Measurements from ENCODE around the gene BTG1.

Gene BTG1

DNA sequence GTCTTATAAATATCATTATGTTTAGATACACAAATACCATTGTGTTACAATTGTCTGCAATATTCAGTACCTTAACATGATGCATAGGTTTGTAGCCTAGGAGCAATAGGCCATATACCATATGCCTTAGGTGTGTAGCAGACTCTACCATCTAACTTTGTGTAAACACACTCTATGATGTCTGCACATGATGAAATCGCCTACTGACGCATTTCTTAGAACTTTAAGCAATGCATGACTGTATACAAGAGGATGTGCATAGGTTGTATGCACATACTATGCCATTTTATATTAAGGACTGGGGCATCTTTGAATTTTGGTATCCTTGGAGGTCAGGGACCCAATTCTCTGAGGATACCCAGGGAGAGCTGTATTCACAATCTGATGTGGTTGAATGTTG lies 10.1 kb upstream of the BTG1 start:
- in situ Hi-C loops (cut with MboI; ENCODE audit: low pct_unique_long_range_greater_than_20kb, low sequenced_read_pairs), result no loop called here
- DNase-seq, result no peak

DNA sequence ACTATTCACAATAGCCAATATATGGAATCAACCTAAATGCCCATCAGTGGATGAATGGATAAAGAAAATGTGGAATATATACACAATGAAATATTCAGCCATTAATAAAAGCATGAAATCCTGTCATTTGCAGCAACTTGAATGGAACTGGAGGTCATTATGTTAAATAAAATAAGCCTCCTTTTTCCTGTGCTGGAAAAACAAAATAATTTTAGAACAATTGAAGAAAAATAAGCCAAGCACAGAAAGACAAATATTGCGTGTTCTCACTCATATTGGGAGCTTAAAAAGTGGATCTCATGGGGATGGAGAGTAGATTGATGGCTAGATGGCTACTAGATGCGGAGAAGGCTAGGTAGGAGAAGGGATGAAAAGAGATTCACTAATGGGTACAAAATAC lies 6.3 kb upstream of the BTG1 start:
- DNase-seq, result no peak
- in situ Hi-C loops (cut with MboI; ENCODE audit: low pct_unique_long_range_greater_than_20kb, low sequenced_read_pairs), result no loop called here

DNA sequence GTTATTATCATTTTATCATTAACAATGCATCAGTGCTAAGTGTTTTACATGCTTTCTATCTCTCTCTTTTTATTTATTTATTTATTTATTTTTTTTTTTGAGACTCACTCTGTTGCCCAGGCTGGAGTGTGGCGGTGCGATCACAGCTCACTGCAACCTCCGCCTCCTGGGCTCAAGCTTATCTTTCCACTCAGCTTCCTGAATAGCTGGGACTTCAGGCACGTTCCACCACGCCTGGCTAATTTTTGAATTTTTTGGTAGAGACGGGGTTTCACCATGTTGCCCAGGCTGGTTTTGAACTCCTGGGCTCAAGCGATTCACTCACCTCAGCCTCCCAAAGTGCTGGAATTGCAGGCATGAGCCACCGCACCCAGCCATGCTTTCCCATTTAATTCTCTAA lies 3.9 kb upstream of the BTG1 start:
- in situ Hi-C loops (cut with MboI; ENCODE audit: low pct_unique_long_range_greater_than_20kb, low sequenced_read_pairs), result no loop called here
- DNase-seq, result no peak

DNA sequence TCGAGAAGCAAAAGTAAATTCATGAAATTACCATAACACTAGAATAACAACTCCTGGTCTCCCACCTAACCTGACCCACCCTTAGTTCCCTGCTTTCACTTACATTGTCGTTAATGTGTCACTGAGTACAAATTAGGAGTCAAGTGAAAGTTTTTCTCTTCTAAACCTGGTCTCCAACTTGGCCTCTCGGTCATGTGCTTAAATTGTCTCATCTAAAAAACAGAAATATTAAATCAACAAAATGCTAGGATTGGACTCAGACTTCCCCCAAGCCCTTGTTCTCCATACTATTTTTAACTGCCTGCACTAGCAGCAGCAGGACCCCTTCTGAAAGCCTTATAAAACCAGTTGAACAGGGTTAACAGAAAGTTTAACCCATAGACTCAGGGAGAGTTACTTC lies 1.8 kb upstream of the BTG1 start:
- in situ Hi-C loops (cut with MboI; ENCODE audit: low pct_unique_long_range_greater_than_20kb, low sequenced_read_pairs), result no loop called here
- no peak for DNase-seq

DNA sequence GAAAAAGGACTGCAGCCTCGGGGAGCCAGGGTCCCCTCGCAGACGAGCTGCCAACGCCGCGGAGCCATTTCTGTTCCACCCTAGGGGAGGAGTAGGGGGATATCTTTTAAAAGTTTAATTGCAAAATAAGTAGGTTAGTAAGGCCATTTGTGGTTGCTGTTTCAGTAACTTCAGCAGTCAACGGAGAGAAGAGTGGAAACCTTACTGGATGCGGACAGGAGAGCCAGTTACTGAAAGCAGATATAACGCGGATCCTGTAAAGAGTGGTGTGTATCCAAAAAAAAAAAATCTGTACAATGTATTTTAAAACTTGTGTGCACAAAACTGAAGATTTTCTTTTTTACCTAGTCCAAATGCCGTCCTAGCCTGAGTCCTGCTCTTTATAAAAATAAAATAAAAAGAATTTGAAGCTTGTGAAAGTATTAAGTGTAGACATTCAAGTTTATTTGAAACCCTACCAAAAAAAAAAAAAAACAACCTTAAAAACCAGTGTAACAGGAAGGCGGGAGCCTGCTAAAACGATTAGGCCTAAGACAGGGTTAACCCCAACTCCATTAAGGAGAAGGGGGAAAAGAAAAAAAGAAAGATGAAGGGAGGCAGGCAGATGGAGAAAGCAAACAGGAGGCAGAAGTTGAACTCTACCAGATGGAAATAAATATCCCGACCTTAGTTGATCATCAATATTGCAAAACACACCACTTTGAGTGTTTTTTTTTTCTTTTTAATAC lies 1.0 kb upstream of the BTG1 start:
- in situ Hi-C loops (cut with MboI; ENCODE audit: low pct_unique_long_range_greater_than_20kb, low sequenced_read_pairs), result no loop called here
- DNase-seq, result no peak

DNA sequence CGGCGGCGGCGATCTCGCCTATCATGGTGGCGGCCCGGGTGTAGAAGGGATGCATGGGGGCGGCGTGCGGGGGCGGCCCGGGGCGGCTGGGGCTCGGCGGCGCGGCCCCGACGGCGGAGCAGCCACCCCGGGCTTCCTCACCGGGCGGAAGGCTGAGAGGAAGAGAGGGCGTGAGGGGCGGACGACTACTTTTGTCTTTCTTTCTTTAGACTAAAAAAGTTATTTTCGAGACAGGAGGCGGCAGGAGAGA lies 240 bp downstream of the BTG1 start:
- in situ Hi-C loops (cut with MboI; ENCODE audit: low pct_unique_long_range_greater_than_20kb, low sequenced_read_pairs), result no loop called here
- DNase-seq, result no peak

DNA sequence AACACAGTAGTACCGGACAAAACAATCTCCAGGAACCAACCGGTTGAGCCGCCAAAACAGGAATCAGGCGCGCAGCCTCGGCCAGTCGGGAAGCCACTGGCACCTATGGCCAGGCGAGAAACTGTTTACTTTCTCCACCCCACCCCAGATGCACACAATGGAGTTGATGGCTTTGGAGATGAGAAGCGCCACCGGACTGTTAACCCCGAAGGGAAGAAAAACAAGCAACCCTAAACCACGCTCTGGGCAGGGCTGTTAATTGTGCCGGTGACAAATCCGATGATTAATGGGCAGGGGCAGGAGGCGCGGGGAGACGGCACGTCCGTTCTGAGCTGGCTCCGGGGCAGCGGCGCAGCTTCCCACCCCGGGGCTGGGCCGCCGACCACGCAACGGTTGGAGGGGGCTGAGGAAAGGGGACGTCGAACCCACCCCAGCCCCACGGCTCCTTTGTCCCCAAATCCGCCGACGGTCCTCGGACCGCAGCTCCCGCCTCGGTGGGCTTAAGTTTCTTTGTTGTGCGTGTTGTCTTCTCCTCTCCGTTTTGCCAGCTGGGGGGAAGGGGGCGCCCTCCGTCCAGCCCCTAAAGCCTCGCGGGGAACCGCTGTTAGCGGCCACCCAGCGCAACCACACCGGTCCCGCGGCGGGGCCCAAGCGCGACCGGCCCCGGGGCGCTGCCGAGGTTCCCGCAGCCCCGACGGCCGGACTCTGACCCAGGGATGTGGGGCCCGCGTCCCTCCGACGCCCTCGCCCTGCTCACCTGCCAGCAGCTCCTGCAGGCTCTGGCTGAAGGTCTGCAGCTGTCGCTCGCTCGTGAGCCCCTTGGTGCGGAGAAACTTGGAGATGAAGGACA lies 790 bp downstream of the BTG1 start:
- in situ Hi-C loops (cut with MboI; ENCODE audit: low pct_unique_long_range_greater_than_20kb, low sequenced_read_pairs), result no loop called here

DNA sequence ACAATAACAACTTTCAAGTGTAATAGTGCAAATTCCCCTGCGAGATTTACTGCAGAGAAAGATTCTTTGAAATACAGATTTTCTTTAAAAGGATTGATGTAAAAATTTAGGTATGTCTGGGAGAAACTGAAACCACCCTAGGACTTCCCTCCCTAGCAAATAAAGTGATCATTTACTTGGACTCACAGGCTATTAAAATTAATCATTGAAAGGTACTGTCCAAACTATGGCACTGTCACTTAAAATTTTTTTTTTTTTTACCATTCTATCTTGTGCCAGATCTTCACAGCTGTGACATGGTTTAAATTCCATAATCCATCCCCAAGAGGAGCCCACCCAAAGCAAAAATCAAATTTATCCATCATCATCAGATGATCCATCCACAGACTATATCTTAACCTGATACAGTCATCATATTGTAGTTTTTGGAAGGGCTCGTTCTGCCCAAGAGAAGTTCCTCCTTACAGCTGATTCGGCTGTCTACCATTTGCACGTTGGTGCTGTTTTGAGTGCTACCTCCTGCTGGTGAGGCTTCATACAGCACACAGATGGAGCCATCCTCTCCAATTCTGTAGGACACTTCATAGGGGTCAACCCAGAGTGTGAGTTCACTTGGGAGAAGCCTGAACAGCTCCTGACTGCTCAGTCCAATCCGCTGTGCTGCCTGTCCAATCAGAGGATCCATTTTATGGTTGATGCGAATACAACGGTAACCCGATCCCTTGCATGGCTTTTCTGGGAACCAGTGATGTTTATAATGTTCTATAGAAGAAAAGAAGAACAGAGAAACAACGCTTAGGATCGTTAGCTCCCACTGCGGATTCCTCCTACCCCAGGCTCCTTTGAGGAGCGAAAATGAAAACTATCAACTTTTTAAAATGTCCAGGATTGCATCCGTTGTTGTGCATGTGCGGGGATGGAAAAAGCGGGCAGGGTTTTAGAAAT lies 1.7 kb downstream of the BTG1 start:
- in situ Hi-C loops (cut with MboI; ENCODE audit: low pct_unique_long_range_greater_than_20kb, low sequenced_read_pairs), result no loop called here
- peak; percentile 87 for DNase-seq

More for the DNA sequence above, 790 bp downstream of the BTG1 start:
- peak; percentile 67 for DNase-seq

DNA sequence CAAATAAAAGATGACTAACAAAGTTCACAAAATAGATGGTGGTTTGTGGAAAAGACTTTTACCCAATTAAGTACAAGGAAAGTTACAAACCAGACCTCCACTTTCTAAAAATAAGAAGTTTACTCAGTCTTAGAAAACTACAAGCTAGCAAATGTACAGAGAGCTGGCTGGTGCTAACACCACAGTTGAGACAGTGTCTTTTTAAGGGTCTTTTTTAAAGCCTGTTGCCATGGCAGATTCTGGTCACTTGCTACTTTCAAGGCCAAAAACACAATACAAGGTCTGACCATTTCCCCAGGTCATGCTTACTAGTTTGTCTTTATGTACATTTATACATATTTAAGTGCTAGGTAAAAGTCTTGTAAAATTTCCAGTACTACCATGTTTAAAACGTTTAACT lies 2.4 kb downstream of the BTG1 start:
- DNase-seq, result no peak
- in situ Hi-C loops (cut with MboI; ENCODE audit: low pct_unique_long_range_greater_than_20kb, low sequenced_read_pairs), result no loop called here

DNA sequence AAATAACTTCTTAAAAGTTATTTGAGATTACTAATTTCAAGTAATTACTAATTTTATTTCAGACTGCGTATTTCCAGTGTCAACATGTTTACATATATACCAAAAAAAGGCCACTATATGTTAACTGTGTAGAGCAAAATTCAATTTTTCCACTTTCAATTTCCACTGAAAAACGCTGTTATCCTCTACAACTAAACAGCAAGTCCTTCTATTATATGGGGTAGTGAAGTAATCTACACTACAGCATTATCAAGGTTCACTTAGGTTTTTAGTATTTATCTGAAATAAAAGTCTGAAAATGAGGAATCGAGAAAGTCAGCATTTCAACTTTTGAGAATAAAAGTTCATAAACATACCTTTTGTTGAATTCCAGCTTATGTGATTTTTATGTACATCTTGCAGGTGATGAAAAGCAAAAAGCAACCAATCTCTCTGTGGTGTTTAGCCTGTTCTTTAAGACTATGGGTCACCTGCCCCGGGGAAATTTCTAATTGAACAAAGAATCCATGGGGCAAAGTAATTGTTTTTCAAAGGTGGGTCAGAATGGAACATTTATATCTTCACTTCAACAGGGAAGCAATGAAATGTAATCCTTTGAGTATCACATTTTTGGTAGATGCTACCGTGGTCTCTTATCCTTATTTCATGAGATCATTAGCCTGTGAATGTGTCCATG lies 3.3 kb downstream of the BTG1 start:
- in situ Hi-C loops (cut with MboI; ENCODE audit: low pct_unique_long_range_greater_than_20kb, low sequenced_read_pairs), result no loop called here
- no peak for DNase-seq

DNA sequence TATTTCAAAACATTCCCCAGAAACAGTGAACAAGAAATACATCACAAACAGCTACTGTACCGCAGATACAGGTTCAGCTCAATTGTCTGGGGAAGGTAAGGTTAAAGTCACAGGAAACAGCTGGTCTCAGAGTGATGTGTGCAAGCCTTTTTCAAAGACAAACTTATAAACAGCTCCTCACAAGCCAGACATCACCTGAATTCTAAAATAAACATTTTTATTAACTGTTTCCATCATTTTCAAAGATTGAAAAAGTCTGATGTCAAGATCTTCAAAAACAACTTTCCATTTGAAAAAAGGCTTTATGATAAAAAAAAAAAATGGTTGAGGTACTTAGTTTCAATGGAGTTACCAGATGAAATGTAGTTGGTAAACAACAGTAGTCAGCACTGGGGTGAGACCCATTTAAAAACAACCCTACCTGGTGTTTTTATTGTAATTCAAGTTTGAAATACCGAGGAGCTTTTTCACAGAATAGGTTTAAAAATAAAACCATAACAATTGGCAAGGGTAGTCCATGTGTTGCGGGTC lies 4.0 kb downstream of the BTG1 start:
- in situ Hi-C loops (cut with MboI; ENCODE audit: low pct_unique_long_range_greater_than_20kb, low sequenced_read_pairs), result no loop called here
- DNase-seq, result no peak

DNA sequence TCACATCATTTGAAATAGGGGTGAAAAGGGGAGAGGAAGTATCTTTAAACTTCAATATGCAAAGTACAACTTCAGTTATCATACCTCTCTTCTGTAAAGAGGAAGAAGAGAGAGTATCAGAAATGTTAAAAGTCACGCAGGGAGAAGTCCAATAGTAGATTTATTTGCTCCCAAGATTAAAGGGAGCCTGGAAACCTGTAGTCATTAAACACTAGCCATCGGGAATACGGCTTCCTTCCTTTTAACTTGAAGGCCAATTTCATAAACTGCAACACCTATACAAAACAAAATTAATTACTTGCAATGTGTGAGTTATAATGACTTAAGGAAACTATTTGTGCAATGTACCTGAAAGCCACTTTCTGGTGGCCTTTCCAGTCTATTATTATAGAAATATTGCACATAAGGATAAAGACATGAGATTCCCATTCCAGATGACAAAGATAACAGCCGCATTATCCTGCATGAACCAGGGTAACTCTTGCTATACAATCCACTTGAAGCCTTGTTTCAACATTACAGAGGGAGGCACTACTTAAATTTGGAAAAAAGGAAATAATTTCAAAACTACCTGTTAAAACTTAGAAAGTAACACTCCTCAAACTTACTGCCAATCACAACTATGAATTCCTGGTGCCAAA lies 4.6 kb downstream of the BTG1 start:
- in situ Hi-C loops (cut with MboI; ENCODE audit: low pct_unique_long_range_greater_than_20kb, low sequenced_read_pairs), result no loop called here
- no peak for DNase-seq

DNA sequence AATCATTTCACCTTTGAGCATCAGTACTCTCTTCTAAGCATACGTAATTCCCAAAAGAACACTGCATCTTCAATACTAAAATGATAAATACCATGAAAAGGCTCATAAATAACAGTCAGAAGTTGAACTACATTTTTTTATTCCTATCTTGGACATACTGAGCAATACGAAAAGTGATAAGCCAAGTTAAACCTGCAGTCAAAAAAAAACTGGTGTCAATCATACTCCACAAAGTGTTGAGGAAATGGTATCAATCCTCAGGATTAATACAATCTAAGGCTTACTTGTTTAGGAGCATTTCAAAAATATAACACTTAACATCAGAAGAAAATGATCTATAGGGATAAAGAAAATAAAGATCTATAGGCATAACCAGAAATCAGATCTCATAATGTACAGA lies 5.5 kb downstream of the BTG1 start:
- in situ Hi-C loops (cut with MboI; ENCODE audit: low pct_unique_long_range_greater_than_20kb, low sequenced_read_pairs), result no loop called here
- DNase-seq, result no peak

DNA sequence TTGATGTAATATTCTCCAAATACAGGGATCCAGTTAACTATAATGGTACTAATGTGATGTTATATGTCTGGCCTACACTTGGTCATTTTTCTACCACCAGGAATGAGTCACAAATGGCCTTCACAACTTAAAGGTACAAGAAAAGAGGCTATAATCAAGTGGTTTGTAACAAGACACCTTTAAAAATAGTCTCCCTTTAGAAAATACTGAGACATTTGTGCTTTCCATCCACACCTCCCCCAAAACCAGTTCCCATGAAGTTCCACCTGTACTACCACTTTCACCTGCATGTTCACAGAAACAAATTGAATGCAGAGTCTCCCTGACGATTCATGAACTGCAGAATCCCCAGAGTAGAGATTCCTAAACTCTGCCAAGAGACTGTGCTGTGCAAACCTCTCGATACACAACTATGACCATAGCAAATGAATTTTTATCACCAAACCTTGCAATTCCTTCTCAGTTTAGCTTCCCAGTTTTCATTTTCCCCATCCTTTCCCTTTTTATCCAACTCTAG lies 6.0 kb downstream of the BTG1 start:
- DNase-seq, result no peak
- in situ Hi-C loops (cut with MboI; ENCODE audit: low pct_unique_long_range_greater_than_20kb, low sequenced_read_pairs), result no loop called here

DNA sequence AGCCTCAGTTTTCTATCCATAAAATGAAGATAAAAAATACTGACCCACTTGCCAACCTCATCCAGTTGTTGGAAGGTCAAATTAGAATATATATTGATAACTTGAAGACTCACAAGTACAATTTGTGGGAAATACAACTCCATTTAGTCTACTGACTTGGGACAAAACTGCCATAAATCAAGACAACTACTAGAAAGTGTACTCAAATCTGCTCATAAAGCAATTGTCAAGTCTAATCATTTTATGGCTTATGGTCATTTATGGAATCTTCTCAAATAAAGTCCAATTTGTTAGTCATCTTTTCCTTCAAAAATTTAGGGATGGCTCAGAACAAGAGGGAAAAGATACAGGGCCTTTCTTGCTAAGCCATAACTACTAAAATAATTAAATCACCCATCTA lies 7.0 kb downstream of the BTG1 start:
- in situ Hi-C loops (cut with MboI; ENCODE audit: low pct_unique_long_range_greater_than_20kb, low sequenced_read_pairs), result no loop called here
- DNase-seq, result no peak

DNA sequence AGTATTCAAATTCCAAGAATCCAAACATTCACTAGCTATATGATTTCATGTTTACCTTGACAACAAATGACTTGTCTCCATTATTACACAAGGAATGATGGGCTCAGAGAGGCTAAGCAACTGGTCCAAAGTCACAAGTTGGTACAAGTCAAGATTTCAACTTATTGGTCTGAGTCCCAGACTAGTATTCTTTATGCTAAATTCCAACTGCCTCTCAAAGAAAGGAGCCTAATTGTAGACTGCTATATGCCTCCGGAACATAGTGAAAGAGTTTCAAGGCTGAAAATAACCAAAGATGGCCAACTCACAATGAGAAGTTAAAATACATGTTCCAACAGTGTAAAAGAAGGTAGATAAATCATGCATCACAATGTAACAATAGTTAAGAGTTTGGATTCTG lies 7.5 kb downstream of the BTG1 start:
- no peak for DNase-seq

DNA sequence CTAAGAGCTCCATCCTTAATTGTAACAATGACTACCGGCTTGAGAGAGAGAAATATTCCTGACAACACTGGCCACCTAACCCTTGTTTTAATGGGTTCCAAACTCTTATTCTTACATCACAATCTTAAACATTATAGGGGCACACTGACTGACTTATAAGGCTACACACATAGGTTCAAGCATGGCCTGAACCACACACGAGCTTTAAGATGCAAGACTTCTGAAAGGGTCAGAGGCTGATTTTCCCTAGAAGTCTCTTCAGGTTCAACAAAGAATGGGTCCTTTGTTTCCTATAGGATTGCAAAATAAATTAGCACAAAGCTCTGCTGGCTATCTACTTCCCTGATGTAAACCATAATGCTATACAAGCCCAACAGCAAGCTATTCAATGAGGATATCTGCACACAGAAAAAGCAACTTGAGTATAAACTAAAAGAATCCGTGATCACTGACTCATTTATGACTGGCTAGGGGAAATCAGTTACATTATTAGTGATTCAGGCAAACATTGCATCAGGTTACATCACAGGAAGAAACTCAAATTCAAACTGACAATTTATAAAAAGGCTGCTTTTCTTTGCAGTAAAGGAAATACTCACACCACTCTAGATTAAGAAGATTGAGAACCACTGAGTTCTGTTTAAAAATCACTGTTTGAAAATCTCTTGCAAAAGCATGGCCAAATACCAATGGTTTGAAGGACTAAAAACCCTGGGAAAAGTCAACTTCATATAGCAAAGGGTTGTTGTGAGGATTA lies 8.5 kb downstream of the BTG1 start:
- DNase-seq, result no peak
- in situ Hi-C loops (cut with MboI; ENCODE audit: low pct_unique_long_range_greater_than_20kb, low sequenced_read_pairs), result no loop called here

More for the DNA sequence above, 7.5 kb downstream of the BTG1 start:
- in situ Hi-C loops (cut with MboI; ENCODE audit: low pct_unique_long_range_greater_than_20kb, low sequenced_read_pairs), result no loop called here

All from KBM-7 (cell line).